K562 (cell line): Measurements from ENCODE around the gene FLOT2.

Experiments used
- CTCF ChIP-seq, 3 experiments: IDR thresholded peaks in 2 of 3; conservative IDR thresholded peaks in 1 of 3; 2 replicates each; pipeline ENCODE4 v1.5.1; 2011 to 2012; ENCODE audit warnings: low read length in 3 of 3, mild to moderate bottlenecking in 3 of 3, control low read depth in 2 of 3, improper control_type of control experiment in 1 of 3, inconsistent platforms in 1 of 3, low read depth in 1 of 3, mixed read lengths in 1 of 3, moderate library complexity in 1 of 3; ENCODE audit not compliant: insufficient read depth in 2 of 3
- EP300 ChIP-seq: IDR thresholded peaks from 2 replicates; pipeline ENCODE4 v1.6.1; 2012; ENCODE audit warnings: low read length, improper control_type of control experiment
- GABPA ChIP-seq: fragments of 200-800 bp; sonication (Bioruptor generic); conservative IDR thresholded peaks from 2 replicates; pipeline ENCODE4 v1.6.1; 2016; ENCODE audit warnings: low read depth, missing genetic modification characterization, missing compliant biosample characterization
- SRSF3 ChIP-seq: fragments of 200-400 bp; formaldehyde crosslinking; IDR thresholded peaks from 2 replicates; pipeline ENCODE4 v1.6.1; 2016; ENCODE audit warnings: mild to moderate bottlenecking, low read length, moderate library complexity; ENCODE audit not compliant: insufficient read depth
- ZFP91 ChIP-seq: sonication (generic); formaldehyde crosslinking; IDR thresholded peaks from 2 replicates; pipeline ENCODE4 v1.8.0; 2022; ENCODE audit warnings: mild to moderate bottlenecking, missing genetic modification reagents
- ZNF146 ChIP-seq: IDR thresholded peaks from one replicate; pipeline ENCODE4 v1.6.1; 2018; ENCODE audit warnings: missing compliant biosample characterization; ENCODE audit not compliant: unreplicated experiment
- ZNF512 ChIP-seq: IDR thresholded peaks from 2 replicates; pipeline ENCODE4 v1.6.1; 2016; ENCODE audit warnings: missing genetic modification characterization, missing compliant biosample characterization
- ZNF655 ChIP-seq: fragments of 250-450 bp; sonication (Bioruptor Pico); IDR thresholded peaks from 2 replicates; pipeline ENCODE4 v1.5.0; 2021

- TF ChIP-seq EP300: no peak; the same call in 1 of the 2 replicates
- no peak for TF ChIP-seq ZFP91
- no peak for TF ChIP-seq ZNF512 (tag)
- no peak for TF ChIP-seq CTCF (IDR thresholded peaks at IDR 0.05 in 2 of 3, conservative IDR thresholded peaks at IDR 0.05 in 1 of 3; ENCODE audit: insufficient read depth in 2 of 3, low read depth in 1 of 3, low read length in 3 of 3)
- no peak for TF ChIP-seq ZNF146 (CRISPR knock-in tag)
- TF ChIP-seq ZNF655 (CRISPR knock-in tag): no peak
- no peak for TF ChIP-seq GABPA (tag)
- no peak for TF ChIP-seq SRSF3
These were observed 22.8 kb downstream of the FLOT2 start for GRCh38 chr17:28874750-28875149.
